Right lobe of liver (tissue), 4 donors: ENCODE measurements around the gene PILRA.

Experiments used
- CTCF ChIP-seq, 4 donors: fragments of 200-600 bp in 3 of 4; fragments of 450-650 bp in 1 of 4; IDR thresholded peaks; one replicate each; pipeline versions ENCODE4 v1.5.1 to v1.8.0; 2016 to 2022; ENCODE audit warnings: antibody characterized with exemption in 4 of 4, mild to moderate bottlenecking in 2 of 4
- POLR2A ChIP-seq: fragments of 450-650 bp; IDR thresholded peaks from one replicate; pipeline ENCODE4 v1.6.1; 2017; ENCODE audit warnings: antibody characterized with exemption, mild to moderate bottlenecking
- donor health status: DM: no; HTN: no; CAD: no.
- donor health status: DM: no; HTN: no; CAD: no.
- donor health status: DM: no; HTN: yes; CAD: no.

DNA sequence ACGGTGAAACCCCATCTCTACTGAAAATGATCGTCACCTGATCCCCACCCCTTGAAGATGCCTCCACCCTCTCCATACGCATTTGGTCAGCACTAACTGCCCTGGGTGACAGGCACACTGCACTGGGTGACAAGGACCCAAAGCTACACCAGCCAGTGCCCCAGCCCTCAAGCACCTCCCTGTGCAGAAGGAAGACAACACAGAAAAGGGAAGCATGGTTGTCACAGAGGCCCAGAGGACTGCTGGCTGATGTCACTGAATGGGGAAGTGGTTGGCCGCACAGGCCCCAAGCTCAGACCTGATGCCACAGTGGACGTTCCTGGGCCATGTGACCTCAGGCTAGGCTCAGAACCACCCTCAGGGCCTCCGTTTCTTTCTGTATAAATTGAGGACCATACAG is 4.2 kb upstream of the PILRA start:
- TF ChIP-seq CTCF (IDR thresholded peaks at IDR 0.05) (no peak), POLR2A (no peak)
